OCI-M1 (cell line): ENCODE results near the gene DPEP2NB.
"Not testable (repeated sequence)": the region's sequence is repeated elsewhere in the genome, so short reads cannot be mapped to it uniquely, and the experiment has no call there.

ENCODE experiments used
- DNase-seq: peaks from one replicate; lab custom pipeline; 2025; lab: John Stamatoyannopoulos, UW

Gene DPEP2NB

GRCh38 chr16:68013440-68013839 is 2.3 kb downstream of the DPEP2NB start:
- no peak for DNase-seq

- DNase-seq, result not testable (repeated sequence)
Measured at GRCh38 chr16:68009872-68010271, 5.8 kb downstream of the DPEP2NB start.

- DNase-seq, result no peak
Measured at GRCh38 chr16:68009157-68009735, 6.5 kb downstream of the DPEP2NB start.

DNA sequence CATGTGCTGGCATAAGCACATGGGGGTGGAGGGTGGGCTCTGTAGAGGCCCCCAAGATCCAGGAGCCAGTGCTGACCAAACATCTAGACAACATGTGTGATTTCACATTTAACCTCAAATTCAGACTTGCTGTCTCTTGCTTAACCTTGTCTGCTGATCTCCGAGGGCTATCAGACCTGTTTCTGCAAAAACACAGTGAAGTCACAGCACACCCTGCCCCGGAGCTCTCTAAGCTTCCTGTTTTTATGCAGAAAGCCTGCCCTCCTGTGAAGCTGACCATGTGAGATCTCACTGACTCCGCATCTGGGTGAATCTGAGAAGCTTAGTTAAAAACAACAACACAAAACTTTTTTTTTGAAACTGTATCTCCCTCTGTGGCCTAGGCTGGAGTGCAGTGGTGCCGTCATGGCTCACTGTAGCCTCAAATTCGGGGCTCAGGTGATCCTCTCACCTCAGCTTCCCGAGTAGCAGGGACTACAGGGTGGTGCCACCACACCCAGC is 9.9 kb downstream of the DPEP2NB start:
- peak; percentile 87 for DNase-seq

DNA sequence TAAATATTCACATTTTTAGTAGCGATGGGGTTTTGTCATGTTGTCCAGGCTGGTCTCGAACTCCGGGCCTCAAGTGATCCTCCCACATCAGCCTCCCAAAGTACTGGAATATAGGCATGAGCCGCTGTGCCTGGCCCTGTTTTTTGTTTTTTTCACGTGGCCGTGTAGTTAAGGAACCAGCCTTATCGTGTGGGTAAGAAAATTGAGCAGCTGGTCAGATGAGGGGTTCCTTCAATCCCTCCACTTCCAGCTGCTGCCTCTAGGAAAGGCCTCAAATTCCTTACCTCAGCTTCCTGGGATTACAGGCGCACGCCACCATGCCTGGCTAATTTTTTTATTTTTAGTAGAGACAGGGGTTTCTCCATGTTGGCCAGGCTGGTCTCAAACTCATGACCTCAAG is 10.5 kb downstream of the DPEP2NB start:
- DNase-seq, result no peak

DNA sequence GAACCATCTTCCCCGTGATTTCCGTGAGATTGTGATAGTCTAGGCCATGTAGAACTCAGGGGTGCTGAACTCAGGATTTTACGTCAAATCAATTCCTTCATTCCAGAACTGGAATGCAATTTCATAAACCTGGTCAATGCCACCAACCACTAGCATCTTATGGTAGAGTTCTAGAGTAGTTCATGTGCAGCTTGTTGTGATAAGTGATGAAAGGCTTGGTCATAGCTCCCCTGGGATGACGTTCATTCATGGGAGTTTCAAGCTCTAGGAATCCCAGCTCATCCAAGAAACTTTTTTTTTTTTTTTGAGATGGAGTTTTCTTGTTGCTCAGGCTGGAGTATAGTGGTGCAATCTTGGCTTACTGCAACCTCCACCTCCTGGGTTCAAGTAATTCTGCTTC is 12.7 kb downstream of the DPEP2NB start:
- DNase-seq, result no peak

GRCh38 chr16:68000450-68000849 is 15.3 kb downstream of the DPEP2NB start:
- DNase-seq, result no peak

DNA sequence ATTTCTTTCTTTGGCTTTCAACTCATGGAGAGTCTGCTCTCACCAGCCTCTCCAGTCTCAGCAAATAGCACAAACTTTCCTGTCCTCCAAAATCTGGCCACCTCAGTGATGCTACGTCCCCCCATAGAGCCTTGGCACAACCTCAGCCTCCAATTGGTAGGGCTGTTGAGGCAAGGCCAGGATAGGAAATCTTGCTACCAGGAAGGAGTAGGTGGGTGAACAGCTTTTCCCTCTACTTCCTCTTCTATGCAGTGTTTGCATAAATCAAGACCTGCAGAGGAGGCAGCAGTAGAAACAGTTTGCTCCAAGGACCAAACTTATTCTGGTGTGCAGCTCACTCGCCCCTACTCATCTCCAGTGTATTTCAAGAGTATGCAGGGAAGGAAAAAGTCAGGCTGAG is 15.7 kb downstream of the DPEP2NB start:
- peak; percentile 10 for DNase-seq

DNA sequence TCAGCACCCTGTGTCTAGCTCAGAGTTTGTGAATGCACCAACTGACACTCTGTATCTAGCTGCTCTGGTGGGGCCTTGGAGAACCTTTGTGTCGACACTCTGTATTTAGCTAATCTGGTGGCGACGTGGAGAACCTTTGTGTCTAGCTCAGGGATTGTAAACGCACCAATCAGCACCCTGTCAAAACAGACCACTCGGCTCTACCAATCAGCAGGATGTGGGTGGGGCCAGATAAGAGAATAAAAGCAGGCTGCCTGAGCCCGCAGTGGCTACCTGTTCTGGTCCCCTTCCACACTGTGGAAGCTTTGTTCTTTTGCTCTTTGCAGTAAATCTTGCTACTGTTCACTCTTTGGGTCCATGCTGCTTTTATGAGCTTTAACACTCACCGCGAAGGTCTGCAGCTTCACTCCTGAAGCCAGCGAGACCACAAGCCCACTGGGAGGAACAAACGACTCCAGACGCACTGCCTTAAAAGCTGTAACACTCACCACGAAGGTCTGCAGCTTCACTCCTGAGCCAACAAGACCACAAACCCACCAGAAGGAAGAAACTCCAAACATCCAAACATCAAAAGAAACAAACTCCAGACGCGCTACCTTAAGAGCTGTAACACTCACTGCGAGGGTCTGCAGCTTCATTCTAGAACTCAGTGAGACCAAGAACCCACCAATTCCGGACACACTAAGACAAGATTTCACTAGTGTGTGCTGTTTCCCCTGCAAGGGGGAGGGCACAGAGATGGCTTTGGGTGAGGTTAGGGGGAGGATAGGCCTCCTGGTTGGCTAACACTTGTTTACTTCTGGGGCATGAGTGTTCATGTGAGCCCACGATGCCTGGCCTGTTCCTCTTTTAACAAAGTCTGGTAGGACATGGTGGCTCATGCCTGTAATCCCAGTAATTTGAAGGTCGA is 16.7 kb downstream of the DPEP2NB start, which contains the start of gene DPEP2:
DPEP2 (minus strand) TSS at position 706 of the 910 bp plus-strand sequence. CDS start 6,272 bp downstream, outside the sequence.
- peak; percentile 51 for DNase-seq

DNA sequence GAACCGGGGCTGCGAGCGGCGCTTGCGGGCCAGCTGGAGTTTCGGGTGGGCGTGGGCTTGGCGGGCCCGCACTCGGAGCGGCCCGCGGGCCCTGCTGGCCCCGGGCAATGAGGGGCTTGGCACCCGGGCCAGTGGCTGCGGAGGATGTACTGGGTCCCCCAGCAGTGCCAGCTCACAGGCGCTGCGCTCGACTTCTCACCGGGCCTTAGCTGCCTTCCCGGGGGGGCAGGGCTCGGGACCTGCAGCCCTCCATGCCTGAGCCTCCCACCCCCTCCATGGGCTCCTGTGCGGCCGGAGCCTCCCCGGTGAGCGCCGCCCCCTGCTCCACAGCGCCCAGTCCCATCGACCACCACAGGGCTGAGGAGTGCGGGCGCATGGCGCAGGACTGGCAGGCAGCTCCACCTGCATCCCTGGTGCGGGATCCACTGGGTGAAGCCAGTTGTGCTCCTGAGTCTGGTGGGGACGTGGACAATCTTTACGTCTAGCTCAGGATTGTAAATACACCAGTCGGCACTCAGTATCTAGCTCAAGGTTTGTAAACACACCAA is 17.4 kb downstream of the DPEP2NB start:
- DNase-seq, result not testable (repeated sequence)

DNA sequence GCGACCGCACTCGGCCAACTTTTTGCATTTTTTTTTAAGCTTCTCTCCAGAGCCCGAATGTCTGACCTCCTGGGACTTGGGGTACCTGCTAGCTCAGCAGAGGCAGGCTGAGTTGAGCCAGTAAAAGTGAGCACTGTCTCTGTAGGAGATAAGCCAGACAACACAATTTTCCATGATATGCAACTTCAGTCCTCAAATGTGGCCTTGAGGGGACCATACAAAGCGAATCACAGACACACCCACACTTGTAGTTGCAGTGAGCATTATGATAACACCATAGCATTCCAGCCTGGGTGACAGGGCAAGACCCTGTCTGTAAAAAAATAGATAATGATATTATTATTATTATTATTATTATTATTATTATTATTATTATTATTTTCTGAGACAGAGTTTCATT is 19.0 kb downstream of the DPEP2NB start:
- DNase-seq, result no peak

DNA sequence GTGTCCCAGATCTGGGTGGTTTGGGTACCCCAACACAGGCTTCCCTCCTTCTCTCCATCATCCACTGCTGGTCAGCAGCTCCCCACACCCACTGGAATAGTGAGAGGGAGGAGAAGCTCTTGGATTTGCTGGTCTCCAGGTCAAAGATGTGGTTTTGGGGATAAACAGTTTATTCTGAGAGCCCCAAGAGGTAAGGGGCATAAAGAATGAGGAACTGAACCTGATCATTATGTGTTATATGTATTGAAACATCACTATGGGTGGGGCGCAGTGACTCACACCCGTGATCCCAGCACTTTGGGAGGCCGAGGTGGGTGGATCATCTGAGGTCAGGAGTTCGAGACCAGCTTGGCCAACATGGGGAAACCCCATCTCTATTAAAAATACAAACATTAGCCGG is 20.3 kb downstream of the DPEP2NB start:
- no peak for DNase-seq

GRCh38 chr16:67994040-67994408 is 21.7 kb downstream of the DPEP2NB start:
- peak; percentile 52 for DNase-seq

- peak; percentile 95 for DNase-seq
Measured at GRCh38 chr16:67993207-67994039, 22.3 kb downstream of the DPEP2NB start.

DNA sequence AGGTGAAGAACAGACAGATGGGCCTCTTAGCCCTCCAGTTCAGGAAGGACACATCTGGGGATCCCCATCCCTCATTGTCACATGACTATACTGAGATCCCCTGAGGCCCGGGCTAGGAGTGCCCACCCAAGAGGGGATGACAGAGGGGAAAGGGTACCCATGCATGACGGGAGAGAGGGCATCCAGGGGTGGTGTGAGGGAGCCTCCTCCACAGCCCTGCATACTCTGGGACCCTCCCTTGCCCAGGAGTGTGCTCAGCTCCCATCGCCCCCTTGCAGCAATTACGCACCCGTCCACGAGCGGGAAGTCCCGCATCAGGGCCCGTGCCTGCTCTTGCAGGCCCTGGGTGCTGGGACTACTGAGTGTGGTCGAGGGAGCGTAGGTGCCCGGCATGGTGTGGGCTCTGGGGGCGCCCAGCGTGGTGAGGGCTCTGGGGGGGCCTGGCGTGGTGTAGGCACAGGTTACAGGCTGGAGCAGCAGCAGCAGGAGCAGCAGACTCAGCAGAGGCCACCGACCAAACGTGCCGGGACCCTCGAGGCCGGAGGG is 23.0 kb downstream of the DPEP2NB start:
- DNase-seq, result no peak

DNA sequence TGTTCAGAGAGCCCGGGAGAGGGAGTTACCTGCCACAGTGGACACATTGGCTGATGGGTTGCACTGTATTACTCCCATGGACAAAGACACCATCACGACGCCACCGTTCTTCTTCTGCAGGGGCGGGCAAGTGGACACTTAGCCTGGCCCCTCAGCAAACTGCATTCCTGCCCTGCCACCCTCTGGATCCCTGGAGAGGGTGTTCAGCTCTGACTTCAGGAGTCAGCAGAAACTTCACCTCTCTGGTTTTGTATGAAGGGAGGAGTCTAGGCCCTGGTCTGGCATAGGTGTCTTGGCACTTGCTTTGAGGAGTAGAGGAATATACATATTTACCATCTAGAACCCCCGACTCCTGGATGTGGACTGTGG is 25.7 kb downstream of the DPEP2NB start:
- DNase-seq, result no peak

DNA sequence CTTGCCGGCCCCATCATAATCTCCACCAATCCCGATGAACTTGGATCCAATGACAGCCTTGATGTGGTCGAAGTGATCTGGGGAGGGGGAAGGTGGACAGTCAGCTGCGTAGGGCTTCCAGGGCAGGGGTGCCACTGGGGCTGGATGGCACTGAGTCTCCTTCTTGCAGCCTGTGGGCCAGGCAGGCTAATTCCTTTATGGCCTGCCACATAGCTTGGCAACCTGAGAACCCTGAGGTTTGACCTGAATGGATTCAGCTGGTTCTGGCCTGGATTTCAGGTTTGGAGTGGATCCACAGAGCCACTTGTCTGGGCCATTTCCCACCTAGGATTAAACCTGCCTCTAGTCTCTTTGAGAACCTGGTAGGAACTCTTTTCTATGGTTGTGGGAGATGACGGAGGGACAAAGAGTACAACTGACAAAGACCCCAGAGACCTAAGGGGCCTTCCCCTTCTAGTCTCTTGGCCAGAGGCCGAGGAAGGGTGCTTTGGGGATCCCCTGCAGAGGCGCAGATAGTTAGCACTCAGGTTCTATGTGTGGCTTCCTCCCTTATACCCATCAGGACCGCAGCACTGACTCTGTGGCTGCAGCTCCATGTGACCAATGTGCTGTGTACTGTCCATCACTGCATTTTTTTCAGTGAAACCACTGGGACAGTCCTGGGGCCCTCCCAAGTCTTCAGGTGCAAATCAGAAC is 26.2 kb downstream of the DPEP2NB start:
- DNase-seq, result no peak

GRCh38 chr16:67988675-67989074 is 27.0 kb downstream of the DPEP2NB start:
- DNase-seq, result no peak

- DNase-seq, result no peak
Measured at GRCh38 chr16:67987460-67988160, 28.1 kb downstream of the DPEP2NB start.

DNA sequence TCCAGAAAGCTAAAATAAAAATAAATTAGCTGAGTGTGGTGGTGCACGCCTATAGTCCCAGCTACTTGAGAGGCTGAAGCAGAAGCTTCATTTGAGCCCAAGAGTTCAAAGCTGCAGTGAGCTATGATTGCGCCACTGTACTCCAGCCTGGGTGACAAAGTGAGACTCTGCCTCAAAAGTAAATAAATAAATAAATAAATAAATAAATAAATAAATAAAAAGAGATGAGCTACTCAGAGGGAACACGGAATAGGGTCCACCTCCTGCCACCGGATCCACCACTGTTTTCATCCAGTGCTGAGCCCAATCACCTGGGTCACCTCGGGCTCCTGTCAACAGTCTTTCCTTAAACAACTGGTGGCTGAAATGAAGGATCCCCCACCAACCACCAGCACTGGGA is 28.8 kb downstream of the DPEP2NB start:
- no peak for DNase-seq
